Kidney (tissue), 14 donors: Measurements from ENCODE around the gene NFXL1. TPM values are rescaled to one million over a fixed set of nuclear protein-coding genes. Genes with fewer than 3 reads are reported as not detected.

Source experiments
- DNase-seq, 5 donors: peaks; one replicate each; pipeline ENCODE4 v3.0.0-alpha.2; 2013 to 2020
- FAIRE-seq: peaks from 2 replicates; lab custom pipeline; 2012; peaks lifted over from hg19 to GRCh38; lab: Jason Lieb, UNC
- H3K27ac ChIP-seq, 2 donors: one replicate each; pipeline ENCODE4 v1.7.0; 2013; ENCODE audit warnings: low read depth in 2 of 2, low read length in 2 of 2, inconsistent platforms in 1 of 2
- H3K27me3 ChIP-seq: one replicate; pipeline ENCODE4 v1.7.1; 2013; ENCODE audit warnings: low read length, inconsistent platforms; ENCODE audit not compliant: control insufficient read depth, insufficient read depth
- H3K36me3 ChIP-seq, 3 donors: one replicate each; pipeline versions ENCODE4 v1.7.0 to v1.7.1; 2013; ENCODE audit warnings: low read length in 3 of 3, control low read depth in 1 of 3, inconsistent platforms in 1 of 3; ENCODE audit not compliant: insufficient read depth in 3 of 3, control insufficient read depth in 2 of 3
- H3K4me1 ChIP-seq, 3 donors: one replicate each; pipeline versions ENCODE4 v1.7.0 to v1.7.1; 2013; ENCODE audit warnings: low read length in 3 of 3, inconsistent platforms in 1 of 3, low read depth in 1 of 3; ENCODE audit not compliant: control insufficient read depth in 2 of 3, insufficient read depth in 2 of 3
- H3K4me3 ChIP-seq, 3 donors: one replicate each; pipeline versions ENCODE4 v1.7.0 to v1.8.1; 2013; ENCODE audit warnings: low read length in 3 of 3, control low read depth in 1 of 3, inconsistent platforms in 1 of 3
- H3K9ac ChIP-seq, 3 donors: one replicate each; pipeline versions ENCODE4 v1.7.0 to v1.7.1; 2013; ENCODE audit warnings: low read length in 3 of 3, control low read depth in 1 of 3, inconsistent platforms in 1 of 3
- H3K9me3 ChIP-seq, 3 donors: one replicate each; pipeline versions ENCODE4 v1.7.0 to v1.7.1; 2013; ENCODE audit warnings: low read length in 3 of 3, control low read depth in 1 of 3, inconsistent platforms in 1 of 3; ENCODE audit not compliant: control insufficient read depth in 2 of 3, insufficient read depth in 1 of 3
- intact Hi-C: fragments of 100-400 bp; cut with DNase I; formaldehyde crosslinking; loops from one replicate; pipeline ENCODE4 v1.11.1; 2022
- polyA plus RNA-seq: library from polyadenylated mRNA; stranded (reverse); fragments of 350-450 nt; fragmentation: Illumina TruSeq; extraction: RNeasy Lipid Tissue Mini Kit (QIAGEN cat#74804); gene quantifications from one replicate; pipeline ENCODE4 v1.2.3, GENCODE V29; 2014; ENCODE audit warnings: low read depth, low replicate concordance; ENCODE audit not compliant: insufficient read depth
- total RNA-seq: library from RNA; stranded (reverse); fragmentation: NEBNext Ultra II Directional; extraction: Animal tissue kit (Norgen Biotek cat#: 25700); gene quantifications from one replicate; pipeline ENCODE4 v1.2.1, GENCODE V29; 2021
- TF ChIP-seq, protein P1 (sequence below): IDR thresholded peaks from 3 replicates; pipeline ENCODE4 v1.5.1; 2012; ENCODE audit warnings: mild to moderate bottlenecking, moderate library complexity, borderline replicate concordance; ENCODE audit not compliant: insufficient read depth; ENCODE audit errors: extremely low read depth
- donor health status: control.
- donor health status: control.
- donor health status: control.
- donor health status: control.
- donor health status: control.
- donor health status: DM: yes; HTN: yes; CAD: no.
- donor health status: Normal renal cell carcinoma (clear cell type).

The NFXL1 gene
- total and polyA plus RNA-seq, 2 donors from 2014 or later: 5.5 to 16.0 TPM

DNA sequence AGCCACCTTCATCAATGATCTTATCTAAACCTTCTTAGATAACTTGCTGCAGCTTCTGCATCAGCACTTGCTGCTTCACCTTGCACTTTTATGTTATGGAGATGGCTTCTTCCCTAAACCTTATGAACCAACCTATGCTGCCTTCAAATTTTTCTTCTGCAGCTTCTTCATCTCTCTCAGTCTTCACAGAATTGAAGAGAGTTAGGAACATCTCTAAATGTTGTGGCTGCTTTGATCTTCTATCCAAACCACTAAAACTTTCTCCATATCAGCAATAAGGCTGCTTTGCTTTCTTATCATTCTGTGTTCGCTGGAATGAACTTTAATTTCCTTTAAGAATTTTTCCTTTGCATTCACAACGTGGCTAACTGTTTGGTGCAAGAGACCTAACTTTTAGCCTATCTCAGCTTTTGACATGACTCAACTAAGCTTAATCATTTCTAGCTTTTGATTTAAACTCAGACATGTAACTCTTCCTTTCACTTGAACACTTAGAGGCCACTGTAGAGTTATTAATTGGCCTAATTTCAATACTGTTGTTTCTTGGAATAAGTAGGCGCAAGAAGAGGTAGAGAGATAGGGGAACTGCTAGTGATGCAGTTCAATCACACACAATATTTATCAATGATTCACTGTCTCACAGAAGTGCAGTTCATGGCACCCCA is 40.4 kb downstream of the NFXL1 start:
- Histone ChIP-seq H3K4me3 (no peak overlapping the region), H3K27me3 (no peaks in the 10 kb centered on the region), H3K9ac (no peak overlapping the region), H3K36me3 (peaks cover 23 to 41% (median 27%) of the 10 kb centered on the region in 3 donors), H3K9me3 (peaks cover 0 to 11% (median 2%) of the 10 kb centered on the region in 3 donors), H3K4me1 (no peaks in the 10 kb centered on the region), H3K27ac (no peak overlapping the region)
- no peak for DNase-seq
- FAIRE-seq: no peak
- TF ChIP-seq, protein P1, sequence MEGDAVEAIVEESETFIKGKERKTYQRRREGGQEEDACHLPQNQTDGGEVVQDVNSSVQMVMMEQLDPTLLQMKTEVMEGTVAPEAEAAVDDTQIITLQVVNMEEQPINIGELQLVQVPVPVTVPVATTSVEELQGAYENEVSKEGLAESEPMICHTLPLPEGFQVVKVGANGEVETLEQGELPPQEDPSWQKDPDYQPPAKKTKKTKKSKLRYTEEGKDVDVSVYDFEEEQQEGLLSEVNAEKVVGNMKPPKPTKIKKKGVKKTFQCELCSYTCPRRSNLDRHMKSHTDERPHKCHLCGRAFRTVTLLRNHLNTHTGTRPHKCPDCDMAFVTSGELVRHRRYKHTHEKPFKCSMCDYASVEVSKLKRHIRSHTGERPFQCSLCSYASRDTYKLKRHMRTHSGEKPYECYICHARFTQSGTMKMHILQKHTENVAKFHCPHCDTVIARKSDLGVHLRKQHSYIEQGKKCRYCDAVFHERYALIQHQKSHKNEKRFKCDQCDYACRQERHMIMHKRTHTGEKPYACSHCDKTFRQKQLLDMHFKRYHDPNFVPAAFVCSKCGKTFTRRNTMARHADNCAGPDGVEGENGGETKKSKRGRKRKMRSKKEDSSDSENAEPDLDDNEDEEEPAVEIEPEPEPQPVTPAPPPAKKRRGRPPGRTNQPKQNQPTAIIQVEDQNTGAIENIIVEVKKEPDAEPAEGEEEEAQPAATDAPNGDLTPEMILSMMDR: no peak
- intact Hi-C loops: no loop called here

DNA sequence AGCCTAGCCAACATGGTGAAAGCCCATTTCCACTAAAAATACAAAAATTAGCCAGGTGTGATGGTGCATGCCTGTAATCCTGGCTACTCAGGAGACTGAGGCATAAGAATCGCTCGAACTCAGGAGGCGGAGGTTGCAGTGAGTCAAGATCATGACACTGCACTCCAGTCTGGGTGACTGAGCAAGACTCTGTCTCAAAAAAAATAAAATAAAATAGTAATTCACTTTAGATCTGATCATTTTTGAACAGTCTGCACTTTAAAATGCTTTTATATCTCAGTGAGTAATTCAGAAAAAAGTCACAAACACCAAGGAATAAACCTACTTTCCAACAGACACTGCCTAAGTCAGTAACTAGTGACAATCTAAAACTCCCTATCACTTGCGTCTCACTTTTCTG is 50.9 kb downstream of the NFXL1 start:
- Histone ChIP-seq H3K4me3 (no peak overlapping the region), H3K36me3 (no peaks in the 10 kb centered on the region), H3K27ac (no peak overlapping the region), H3K4me1 (no peaks in the 10 kb centered on the region), H3K9me3 (no peaks in the 10 kb centered on the region), H3K27me3 (no peaks in the 10 kb centered on the region), H3K9ac (no peak overlapping the region)
- FAIRE-seq (no peak), DNase-seq (no peak)
- intact Hi-C loops: no loop called here
- TF ChIP-seq, protein P1: no peak

DNA sequence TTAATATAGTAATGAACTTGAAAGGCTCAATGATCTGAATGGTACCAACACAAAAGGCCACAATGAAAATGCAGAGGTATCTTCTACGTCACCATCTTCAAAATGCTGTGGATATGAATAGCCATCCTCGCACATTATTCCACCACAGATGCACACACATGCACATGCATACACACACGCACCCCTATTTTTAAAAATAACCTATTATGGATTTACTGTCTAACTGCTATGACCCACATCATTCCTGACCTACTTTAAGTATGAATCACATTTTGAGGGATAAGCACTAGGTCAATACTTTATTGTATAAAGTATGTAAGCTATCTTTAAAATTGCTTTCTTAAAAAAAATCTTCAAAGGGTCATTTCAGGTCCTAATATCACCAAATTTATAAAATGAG is 52.1 kb downstream of the NFXL1 start:
- Histone ChIP-seq H3K27me3 (no peaks in the 10 kb centered on the region), H3K4me1 (no peaks in the 10 kb centered on the region), H3K36me3 (no peaks in the 10 kb centered on the region), H3K27ac (no peak overlapping the region), H3K9ac (no peak overlapping the region), H3K9me3 (no peaks in the 10 kb centered on the region), H3K4me3 (no peak overlapping the region)
- DNase-seq (no peak), FAIRE-seq (no peak)
- intact Hi-C loops: no loop called here
- TF ChIP-seq, protein P1: no peak

DNA sequence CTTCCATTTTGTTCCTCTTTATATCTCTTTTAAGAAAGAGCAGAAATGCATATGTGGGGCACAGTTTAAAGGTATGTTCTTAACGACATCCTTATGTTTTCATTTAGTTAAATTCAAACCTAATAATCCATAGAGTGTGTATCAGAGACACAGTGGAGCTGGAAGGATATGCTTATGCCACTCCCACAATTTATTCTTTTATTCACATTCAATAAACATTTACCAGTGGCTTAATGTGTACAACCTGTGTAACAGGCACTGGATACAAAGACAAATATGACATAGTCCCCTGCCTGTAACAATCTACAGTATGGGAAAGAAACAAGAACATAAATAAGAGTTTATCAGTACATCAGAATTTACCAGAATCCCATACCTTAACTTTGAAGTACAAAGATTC is 54.1 kb downstream of the NFXL1 start:
- H3K27me3 ChIP-seq: no peaks in the 10 kb centered on the region
- H3K9ac ChIP-seq: no peak overlapping the region
- DNase-seq (no peak), FAIRE-seq (no peak)
- no peaks in the 10 kb centered on the region for H3K36me3 ChIP-seq
- intact Hi-C loops: no loop called here
- H3K4me3 ChIP-seq: no peak overlapping the region
- TF ChIP-seq, protein P1: no peak
- no peaks in the 10 kb centered on the region for H3K9me3 ChIP-seq
- no peak overlapping the region for H3K27ac ChIP-seq
- no peaks in the 10 kb centered on the region for H3K4me1 ChIP-seq
